Measurements from ENCODE around the gene PRRG2.
"Not testable (repeated sequence)": the region's sequence is repeated elsewhere in the genome, so short reads cannot be mapped to it uniquely, and the experiment has no call there.

Gene PRRG2

DNA sequence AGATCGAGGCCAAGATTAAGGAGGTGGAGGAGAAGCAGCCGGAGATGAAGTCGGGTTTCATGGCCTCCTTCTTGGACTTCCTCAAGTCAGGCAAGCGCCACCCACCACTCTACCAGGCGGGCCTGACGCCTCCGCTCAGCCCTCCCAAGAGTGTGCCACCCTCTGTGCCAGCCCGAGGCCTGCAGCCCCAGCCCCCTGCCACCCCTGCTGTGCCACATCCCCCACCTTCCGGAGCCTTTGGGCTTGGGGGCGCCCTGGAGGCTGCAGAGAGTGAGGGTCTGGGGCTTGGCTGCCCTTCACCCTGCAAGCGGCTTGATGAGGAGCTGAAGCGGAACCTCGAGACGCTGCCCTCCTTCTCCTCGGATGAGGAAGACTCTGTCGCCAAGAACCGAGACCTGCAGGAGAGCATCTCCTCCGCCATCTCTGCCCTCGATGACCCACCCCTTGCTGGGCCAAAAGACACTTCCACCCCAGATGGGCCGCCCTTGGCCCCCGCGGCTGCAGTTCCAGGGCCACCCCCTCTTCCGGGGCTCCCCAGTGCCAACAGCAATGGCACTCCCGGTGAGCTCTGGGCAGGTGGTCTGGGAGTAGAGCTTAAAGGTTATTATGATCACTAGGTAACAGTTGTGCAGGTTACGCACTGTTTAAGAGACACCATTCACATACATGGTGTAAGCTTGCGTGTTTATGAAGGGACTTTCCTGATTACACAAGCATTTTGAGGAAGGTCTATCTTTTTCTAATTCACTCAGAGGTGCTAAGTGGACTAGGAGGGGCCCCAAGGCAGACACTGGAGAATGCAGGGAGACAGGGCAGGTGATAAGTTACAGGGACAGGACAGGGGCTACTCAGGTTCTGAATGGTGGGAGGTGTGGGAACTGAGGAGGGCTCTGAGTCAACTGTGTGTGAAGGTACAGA lies 18.5 kb downstream of the PRRG2 start:
- no peak for DNase-seq (ENCODE audit: extremely low read depth in 1 of 2, low read depth in 1 of 2)

DNA sequence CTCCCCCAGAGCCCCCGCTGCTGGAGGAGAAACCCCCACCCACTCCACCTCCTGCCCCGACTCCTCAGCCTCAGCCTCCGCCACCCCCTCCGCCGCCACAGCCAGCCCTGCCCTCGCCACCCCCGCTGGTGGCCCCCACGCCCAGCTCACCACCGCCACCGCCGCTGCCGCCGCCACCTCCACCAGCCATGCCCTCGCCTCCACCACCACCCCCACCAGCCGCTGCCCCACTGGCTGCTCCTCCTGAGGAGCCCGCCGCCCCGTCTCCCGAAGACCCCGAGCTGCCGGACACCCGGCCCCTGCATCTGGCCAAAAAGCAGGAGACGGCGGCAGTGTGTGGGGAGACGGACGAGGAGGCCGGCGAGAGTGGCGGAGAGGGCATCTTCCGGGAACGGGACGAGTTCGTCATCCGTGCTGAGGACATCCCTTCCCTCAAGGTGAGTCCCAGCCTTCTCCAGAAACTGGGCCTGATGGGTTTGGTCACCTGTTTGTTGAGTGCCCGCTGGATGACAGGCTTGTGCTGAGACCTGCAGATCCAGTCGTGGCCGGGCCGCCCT lies 20.4 kb downstream of the PRRG2 start:
- DNase-seq (ENCODE audit: extremely low read depth in 1 of 2, low read depth in 1 of 2), result no peak

DNA sequence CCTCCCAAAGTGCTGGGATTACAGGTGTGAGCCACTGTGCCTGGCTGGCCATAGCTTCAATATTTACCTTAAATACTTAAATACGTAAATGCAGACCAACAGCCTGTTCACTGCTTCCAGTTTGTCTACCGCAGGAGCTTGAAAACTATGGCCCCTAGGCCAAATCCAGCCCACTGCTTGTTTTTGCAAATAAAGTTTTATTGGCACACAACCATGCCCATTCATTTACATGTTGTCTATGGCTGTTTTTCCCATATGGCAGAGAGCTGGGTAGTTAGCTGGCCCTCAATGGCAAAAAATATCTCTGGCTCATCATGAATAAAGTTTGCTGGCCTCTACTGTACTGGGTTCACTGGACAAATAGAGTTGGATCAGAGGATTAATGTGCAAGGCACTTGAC lies 21.7 kb downstream of the PRRG2 start:
- no peak for DNase-seq (ENCODE audit: extremely low read depth in 1 of 2, low read depth in 1 of 2)

GRCh38 chr19:49605605-49606004 lies 24.5 kb downstream of the PRRG2 start:
- DNase-seq (ENCODE audit: extremely low read depth in 1 of 2, low read depth in 1 of 2), result no peak

GRCh38 chr19:49609499-49610092 lies 28.5 kb downstream of the PRRG2 start:
- no peak for DNase-seq (ENCODE audit: extremely low read depth in 1 of 2, low read depth in 1 of 2)

DNA sequence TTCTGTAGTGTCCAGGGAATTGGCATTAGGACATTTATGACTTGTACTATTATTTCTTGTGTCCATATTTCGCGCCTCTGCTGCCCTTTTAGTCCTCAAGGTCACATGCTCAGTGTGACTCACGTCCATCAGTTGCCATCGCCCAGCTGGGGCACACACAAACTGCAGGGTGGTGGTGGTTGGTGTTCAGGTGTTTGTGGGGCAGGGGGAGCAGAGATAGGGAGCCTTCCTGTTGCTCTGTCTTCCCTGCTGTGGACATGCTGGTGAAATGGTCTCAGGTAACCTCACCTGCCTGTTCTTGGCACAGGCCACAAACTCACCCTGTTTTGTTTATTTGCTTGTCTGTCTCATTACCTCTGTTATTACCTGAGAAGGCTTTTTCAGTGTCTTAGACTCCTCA lies 32.3 kb downstream of the PRRG2 start:
- no peak for DNase-seq (ENCODE audit: extremely low read depth in 1 of 2, low read depth in 1 of 2)

- no peak for DNase-seq (ENCODE audit: extremely low read depth in 1 of 2, low read depth in 1 of 2)
Measured at GRCh38 chr19:49614096-49614833, 33.1 kb downstream of the PRRG2 start.

GRCh38 chr19:49615861-49616260 lies 34.7 kb downstream of the PRRG2 start:
- no peak for DNase-seq (ENCODE audit: extremely low read depth in 1 of 2, low read depth in 1 of 2)

GRCh38 chr19:49616532-49616931 lies 35.4 kb downstream of the PRRG2 start:
- DNase-seq (ENCODE audit: extremely low read depth in 1 of 2, low read depth in 1 of 2), result no peak

DNA sequence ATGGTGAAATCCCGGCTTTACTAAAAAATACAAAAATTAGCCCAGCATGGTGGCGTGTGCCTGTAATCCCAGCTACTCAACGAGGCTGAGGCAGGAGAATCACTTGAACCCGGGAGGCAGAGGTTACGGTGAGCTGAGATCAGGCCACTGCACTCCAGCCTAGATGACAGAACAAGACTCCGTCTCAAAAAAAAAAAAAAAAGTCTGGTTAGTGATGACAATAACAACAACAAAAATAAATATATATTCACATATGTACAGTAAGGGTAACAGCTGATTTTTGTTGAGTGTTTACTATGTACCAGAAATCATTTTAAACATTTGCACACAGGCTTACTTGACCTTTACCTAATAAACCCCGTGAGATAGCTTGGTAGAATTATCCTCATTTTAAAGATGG lies 35.8 kb downstream of the PRRG2 start:
- no peak for DNase-seq (ENCODE audit: extremely low read depth in 1 of 2, low read depth in 1 of 2)

DNA sequence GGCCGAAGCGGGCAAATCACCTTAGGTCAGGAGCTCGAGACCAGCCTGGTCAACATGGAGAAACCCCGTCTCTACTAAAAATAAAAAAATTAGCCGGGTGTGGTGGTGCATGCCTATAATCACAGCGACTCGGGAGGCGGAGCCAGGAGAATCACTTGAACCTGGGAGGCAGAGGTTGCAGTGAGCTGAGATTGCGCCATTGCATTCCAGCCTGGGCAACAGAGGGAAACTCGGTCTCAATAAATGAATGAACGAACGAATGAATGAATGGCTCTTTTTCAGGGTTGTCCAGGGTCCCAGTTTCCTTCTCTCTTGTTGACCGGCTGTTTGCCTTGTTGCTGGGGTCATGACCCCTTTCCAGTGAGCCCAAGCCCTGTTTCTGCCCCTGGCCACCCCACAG lies 36.7 kb downstream of the PRRG2 start:
- DNase-seq (ENCODE audit: extremely low read depth in 1 of 2, low read depth in 1 of 2), result not testable (repeated sequence)

GRCh38 chr19:49624967-49625910 lies 44.1 kb downstream of the PRRG2 start:
- DNase-seq (ENCODE audit: extremely low read depth in 1 of 2, low read depth in 1 of 2), result no peak

DNA sequence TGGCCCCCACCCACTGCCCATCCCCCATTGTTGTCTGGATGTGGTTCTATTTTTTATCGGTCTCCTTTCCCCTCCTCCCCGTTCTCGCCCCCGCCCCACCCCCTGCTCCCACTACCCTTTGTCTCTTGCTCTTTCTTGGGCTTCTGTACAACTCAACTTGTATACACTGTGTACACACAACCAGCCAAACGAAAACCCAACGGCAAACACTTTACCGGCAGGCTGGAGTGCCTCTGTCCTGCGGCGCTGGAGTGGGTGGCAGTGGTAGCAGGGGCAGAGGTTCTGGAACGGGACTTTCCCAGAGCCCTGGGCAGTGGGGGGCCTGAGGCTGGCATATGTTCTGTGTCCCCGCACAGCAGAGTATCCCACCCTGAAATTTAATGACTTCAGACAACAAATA lies 45.1 kb downstream of the PRRG2 start:
- no peak for DNase-seq (ENCODE audit: extremely low read depth in 1 of 2, low read depth in 1 of 2)

DNA sequence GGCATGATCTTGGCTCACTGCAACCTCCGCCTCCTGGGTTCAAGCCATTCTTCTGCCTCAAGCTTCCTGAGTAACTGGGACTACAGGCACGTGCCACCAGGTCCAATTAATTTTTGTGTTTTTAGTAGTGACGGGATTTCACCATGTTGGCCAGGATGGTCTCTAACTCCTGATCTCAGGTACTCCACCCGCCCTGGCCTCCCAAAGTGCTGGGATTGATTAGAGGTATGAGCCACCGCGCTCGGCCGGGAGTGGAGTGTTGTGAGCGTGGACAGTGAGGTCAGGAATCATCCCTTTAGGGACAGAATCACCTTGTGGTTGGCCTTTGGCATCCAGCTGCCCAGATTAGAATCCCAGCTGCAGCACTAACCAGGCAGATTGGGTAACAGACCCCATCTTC lies 48.5 kb downstream of the PRRG2 start:
- DNase-seq (ENCODE audit: extremely low read depth in 1 of 2, low read depth in 1 of 2), result no peak

DNA sequence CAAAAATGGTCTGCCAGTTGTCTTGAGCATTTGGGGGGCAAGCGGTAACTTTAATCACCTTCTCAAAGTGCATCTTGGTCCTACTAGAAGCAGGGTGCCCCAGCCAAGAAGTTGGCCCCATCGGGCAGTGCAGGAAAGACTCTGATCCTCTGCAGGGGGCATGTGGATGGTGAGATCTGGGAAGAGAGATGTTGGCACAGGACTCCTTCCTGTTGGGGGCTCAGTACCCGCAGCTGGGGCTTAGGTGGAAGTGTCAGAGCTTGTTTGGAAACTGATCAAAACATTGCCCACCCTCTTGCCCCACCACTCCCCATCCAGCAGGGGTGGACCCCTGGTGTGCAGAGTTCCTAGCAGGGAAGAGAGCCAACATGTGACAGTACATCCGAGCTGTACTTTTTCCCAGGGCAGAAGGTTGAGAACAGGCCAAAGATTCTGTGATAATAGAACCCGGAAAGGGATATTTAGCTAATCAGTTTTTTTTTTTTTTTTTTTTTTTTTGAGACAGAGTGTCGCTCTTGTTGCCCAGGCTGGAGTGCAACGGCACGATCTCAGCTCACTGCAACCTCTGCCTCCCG lies 50.0 kb downstream of the PRRG2 start:
- DNase-seq (ENCODE audit: extremely low read depth in 1 of 2, low read depth in 1 of 2), result no peak

DNA sequence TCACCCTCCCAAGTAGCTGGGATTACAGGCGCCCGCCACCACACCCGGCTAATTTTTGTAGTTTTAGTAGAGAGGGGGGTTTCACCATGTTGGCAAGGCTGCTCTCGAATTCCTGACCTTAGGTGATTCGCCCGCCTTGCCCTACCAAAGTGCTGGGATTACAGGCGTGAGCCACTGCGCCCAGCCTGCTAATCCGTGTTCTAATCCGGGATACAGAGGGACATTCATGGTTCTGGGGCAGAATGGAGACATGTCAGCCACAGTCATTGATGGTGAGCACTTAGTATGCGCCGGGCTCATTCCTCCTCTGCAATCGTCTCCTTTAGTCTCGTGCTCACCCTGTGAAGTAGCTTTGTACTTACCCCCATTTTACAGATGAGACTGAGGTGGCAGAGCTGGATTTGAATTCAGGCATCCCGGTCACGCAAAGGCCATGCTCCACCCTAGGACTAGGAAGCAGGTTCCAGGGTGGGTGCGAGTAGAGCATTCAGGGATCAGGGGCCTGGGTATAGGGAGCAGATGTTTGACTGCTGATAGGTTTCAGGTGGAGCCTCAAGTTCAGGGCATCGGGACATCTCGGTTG lies 50.6 kb downstream of the PRRG2 start:
- DNase-seq (ENCODE audit: extremely low read depth in 1 of 2, low read depth in 1 of 2), result no peak

DNA sequence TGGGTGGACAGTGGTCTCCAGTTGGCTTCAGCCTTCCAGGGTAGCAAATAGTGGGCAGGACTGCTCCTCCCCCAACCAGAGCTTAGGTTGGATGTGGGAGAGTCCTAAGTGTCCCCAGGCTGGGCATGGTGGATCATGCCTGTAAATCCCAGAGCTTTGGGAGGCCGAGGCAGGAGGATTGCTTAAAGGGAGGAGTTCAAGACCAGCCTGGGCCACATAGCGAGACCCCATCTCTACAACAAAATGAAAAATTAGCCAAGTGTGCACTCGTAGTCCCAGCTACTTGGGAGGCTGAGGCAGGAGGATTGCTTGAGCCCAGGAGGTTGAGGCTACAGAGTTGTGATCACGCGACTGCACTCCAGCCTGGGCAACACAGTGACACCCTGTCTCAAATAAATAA lies 51.5 kb downstream of the PRRG2 start:
- no peak for DNase-seq (ENCODE audit: extremely low read depth in 1 of 2, low read depth in 1 of 2)

GRCh38 chr19:49633273-49633672 lies 52.2 kb downstream of the PRRG2 start:
- not testable (repeated sequence) for DNase-seq (ENCODE audit: extremely low read depth in 1 of 2, low read depth in 1 of 2)

- no peak for DNase-seq (ENCODE audit: extremely low read depth in 1 of 2, low read depth in 1 of 2)
Measured at GRCh38 chr19:49635530-49636232, 54.6 kb downstream of the PRRG2 start.

All from stimulated activated CD8-positive, alpha-beta memory T cell treated with anti-CD3 and anti-CD28 coated beads, Interleukin-7, amount 100 ng/mL, for 48 hours (primary cell).